OCI-LY7 (cell line): ENCODE data around the gene LPP.

Experiments used
- EZH2phosphoT487 ChIP-seq: fragments of 200-600 bp; sonication (generic); IDR thresholded peaks from 2 replicates; pipeline ENCODE4 v1.6.1; 2018; ENCODE audit warnings: low read depth, borderline replicate concordance, mild to moderate bottlenecking, mixed run types, antibody characterized with exemption, low read length, moderate library complexity, mixed read lengths
- TF ChIP-seq, protein P1 (sequence below): fragments of 200-600 bp; sonication (generic); conservative IDR thresholded peaks from 2 replicates; pipeline ENCODE4 v1.5.1; 2014; ENCODE audit warnings: mild to moderate bottlenecking, antibody characterized with exemption, low read length, moderate library complexity, mixed read lengths

DNA sequence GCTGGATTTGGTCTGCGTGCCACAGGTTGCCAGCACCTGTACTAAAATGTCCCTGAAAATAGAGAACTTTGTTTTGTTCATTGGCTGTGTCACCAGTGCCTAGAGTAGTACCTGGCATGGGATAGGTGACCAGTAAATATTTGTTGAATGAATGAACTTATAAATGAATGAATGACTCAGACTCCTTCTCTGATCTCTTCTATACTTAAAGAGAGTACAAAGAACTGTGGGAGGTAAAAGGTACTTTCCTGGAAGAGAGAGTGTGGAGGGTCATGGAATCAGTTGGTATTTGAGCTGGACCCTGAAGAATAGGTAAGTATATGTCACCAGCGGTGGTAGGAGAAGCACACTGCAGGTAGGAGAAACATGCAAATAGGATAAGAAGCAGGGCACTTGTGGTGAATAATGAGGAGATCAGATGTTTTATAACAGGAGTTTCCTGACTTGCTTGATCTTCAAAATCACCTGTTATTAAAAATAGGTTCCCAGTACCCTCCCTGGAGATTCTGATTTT lies 149.4 kb downstream of the LPP start:
- TF ChIP-seq, protein P1, sequence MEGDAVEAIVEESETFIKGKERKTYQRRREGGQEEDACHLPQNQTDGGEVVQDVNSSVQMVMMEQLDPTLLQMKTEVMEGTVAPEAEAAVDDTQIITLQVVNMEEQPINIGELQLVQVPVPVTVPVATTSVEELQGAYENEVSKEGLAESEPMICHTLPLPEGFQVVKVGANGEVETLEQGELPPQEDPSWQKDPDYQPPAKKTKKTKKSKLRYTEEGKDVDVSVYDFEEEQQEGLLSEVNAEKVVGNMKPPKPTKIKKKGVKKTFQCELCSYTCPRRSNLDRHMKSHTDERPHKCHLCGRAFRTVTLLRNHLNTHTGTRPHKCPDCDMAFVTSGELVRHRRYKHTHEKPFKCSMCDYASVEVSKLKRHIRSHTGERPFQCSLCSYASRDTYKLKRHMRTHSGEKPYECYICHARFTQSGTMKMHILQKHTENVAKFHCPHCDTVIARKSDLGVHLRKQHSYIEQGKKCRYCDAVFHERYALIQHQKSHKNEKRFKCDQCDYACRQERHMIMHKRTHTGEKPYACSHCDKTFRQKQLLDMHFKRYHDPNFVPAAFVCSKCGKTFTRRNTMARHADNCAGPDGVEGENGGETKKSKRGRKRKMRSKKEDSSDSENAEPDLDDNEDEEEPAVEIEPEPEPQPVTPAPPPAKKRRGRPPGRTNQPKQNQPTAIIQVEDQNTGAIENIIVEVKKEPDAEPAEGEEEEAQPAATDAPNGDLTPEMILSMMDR, result no peak
- TF ChIP-seq EZH2phosphoT487, result no peak
